ENCODE results near the gene FARS2. TPM values are rescaled to one million over a fixed set of nuclear protein-coding genes. Genes with fewer than 3 reads are reported as not detected.

Gene FARS2
- 10 to 100 TPM; 15.7 to 18.5 TPM for total RNA-seq

DNA sequence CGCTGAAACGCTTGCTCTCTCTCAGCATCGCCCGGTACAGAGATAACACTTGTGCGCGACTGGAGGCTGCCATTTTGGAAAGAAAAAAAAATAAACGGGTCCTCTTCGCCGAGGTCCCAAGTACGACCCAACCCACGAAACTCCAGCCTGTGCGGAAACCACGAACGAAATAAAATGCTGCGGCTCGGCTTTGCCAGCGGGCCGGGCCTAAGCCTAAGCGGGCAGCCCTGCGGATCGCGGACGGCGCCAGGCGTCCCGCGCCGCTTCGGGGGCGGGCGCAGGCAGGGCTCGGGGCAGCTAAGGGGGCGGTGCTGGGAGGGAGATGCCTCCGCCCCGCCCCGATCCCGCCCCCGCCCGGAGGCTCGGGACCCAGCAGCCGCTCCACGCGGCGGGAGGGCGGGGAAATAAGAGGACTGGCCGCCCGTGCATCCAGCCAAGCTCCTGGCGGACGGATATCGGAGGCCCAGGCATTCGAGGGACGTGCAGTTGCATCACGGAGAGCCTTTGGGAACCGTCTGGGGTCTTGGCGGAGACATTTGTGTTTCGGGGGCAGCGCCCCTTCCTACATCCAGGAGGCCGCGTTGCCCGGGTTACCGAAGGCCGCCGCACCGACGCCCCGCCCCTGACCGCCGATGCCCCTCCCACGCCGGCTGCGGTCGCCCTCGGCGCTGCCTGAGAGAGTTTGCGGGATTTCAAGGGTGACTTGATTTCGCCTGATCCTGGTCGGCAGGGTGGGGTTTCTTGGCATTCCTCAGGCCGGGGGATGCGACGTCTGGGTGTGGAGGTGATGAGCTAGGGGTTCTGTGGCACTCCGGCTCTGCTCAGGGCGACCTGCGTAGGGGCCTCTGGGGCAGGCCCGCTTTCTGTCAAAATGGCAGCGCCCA, at the start of gene FARS2, which contains the start of gene LYRM4:
Gene FARS2 (plus strand): TSS at position 853 of the 884 bp plus-strand sequence.
Gene LYRM4 (minus strand): TSS at position 290 of the 884 bp plus-strand sequence. CDS start 217 bp downstream, at position 73.
- CTCF ChIA-PET = interaction anchor here (0.9 to 1.7 kb wide), 7 partner anchors 14 to 119 kb away, joined by 3 to 8 read pairs (median 3); no protein-coding TSS in a partner anchor
- Mint-ChIP-seq H3K4me1 (ENCODE audit: low read depth) (peaks cover 37% of the 10 kb centered on the region), H3K27me3 (no peaks in the 10 kb centered on the region), H3K9me3 (no peaks in the 10 kb centered on the region), H3K4me3 (peak within 1 kb of the TSS; percentile 87), H3K36me3 (ENCODE audit: low read depth) (peaks cover 12% of the 10 kb centered on the region), H3K27ac (peak within 1 kb of the TSS; percentile 100)
- POLR2A ChIA-PET = interaction anchor here (0.6 to 2.7 kb wide), 8 partner anchors 9 to 133 kb away, joined by 3 to 41 read pairs (median 3); no protein-coding TSS in a partner anchor
- DNase-seq = peak; percentile 90
- TF ChIP-seq, protein P1, sequence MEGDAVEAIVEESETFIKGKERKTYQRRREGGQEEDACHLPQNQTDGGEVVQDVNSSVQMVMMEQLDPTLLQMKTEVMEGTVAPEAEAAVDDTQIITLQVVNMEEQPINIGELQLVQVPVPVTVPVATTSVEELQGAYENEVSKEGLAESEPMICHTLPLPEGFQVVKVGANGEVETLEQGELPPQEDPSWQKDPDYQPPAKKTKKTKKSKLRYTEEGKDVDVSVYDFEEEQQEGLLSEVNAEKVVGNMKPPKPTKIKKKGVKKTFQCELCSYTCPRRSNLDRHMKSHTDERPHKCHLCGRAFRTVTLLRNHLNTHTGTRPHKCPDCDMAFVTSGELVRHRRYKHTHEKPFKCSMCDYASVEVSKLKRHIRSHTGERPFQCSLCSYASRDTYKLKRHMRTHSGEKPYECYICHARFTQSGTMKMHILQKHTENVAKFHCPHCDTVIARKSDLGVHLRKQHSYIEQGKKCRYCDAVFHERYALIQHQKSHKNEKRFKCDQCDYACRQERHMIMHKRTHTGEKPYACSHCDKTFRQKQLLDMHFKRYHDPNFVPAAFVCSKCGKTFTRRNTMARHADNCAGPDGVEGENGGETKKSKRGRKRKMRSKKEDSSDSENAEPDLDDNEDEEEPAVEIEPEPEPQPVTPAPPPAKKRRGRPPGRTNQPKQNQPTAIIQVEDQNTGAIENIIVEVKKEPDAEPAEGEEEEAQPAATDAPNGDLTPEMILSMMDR (IDR thresholded peaks at IDR 0.05) = no peak
- ATAC-seq = peak; percentile 85
- intact Hi-C loops (cut with micrococcal nuclease) = no loop called here

DNA sequence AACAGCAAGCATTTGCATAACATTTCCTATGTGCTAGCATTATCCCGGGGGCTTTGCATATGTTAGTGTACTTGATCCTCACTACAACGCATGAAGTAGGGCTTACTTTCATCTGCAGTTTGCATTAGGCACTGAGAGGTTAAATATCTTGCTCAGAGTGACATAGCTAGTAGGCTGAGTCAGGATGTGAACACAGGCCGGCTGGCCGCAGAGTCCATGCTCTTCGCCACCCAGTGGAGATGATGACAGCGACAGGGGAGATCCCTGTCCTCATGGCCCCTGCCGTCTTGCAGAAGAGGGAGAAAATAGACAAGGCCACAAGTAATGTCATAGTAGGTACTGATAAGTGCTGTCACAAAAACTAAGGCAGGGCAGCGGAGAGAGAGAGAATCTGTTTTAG, 47.5 kb upstream of the FARS2 start:
- no peaks in the 10 kb centered on the region for H3K27me3 Mint-ChIP-seq
- no peak overlapping the region for H3K27ac Mint-ChIP-seq
- H3K4me1 Mint-ChIP-seq (ENCODE audit: low read depth) = peaks cover 8% of the 10 kb centered on the region
- no peaks in the 10 kb centered on the region for H3K9me3 Mint-ChIP-seq
- POLR2A ChIA-PET = interaction anchor here (0.6 kb wide), 1 partner anchor 970 kb away, joined by 3 read pairs; no protein-coding TSS in a partner anchor
- H3K4me3 Mint-ChIP-seq = no peak overlapping the region
- intact Hi-C loops (cut with micrococcal nuclease) = no loop called here
- ATAC-seq (no peak), DNase-seq (no peak)
- TF ChIP-seq, protein P1 (IDR thresholded peaks at IDR 0.05) = no peak
- H3K36me3 Mint-ChIP-seq (ENCODE audit: low read depth) = peaks cover 13% of the 10 kb centered on the region
- CTCF ChIA-PET = interaction anchor here (0.7 to 3.3 kb wide), 5 partner anchors 10 to 166 kb away, joined by 3 to 17 read pairs (median 7); no protein-coding TSS in a partner anchor

DNA sequence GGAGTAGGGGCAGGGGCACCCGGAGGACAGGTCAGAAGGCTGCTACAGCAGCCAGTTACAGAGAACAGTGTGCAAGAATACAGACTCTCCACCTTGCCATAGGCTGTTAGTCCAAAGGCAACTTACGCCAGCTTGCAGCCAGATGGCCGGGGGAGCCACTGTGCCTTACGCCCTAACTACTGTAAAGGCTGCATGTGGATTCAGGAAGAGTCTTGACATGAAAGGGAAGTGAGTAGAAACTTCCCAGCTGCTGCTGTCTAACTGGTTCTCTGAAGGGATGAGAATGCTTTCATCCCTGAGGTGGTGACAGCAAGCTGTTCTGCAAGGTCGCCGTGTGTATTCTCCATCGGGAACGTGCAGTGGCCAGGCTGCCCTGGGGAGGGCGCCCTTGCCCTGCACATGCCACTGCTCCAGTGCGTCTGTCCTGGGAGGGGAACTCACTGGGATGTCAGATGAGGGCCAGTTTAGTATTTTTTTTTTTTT, 46.7 kb upstream of the FARS2 start:
- Mint-ChIP-seq H3K9me3 (no peaks in the 10 kb centered on the region), H3K27me3 (no peaks in the 10 kb centered on the region), H3K36me3 (ENCODE audit: low read depth) (peaks cover 13% of the 10 kb centered on the region), H3K4me1 (ENCODE audit: low read depth) (peaks cover 8% of the 10 kb centered on the region), H3K4me3 (no peak overlapping the region), H3K27ac (no peak overlapping the region)
- intact Hi-C loops (cut with micrococcal nuclease) = no loop called here
- ChIA-PET CTCF (interaction anchor here (0.6 to 3.3 kb wide), 8 partner anchors 11 to 170 kb away, joined by 3 to 17 read pairs (median 6); no protein-coding TSS in a partner anchor), POLR2A (interaction anchor here (0.6 kb wide), 1 partner anchor 970 kb away, joined by 3 read pairs; no protein-coding TSS in a partner anchor)
- DNase-seq (peak; percentile 47), ATAC-seq (peak; percentile 69)
- TF ChIP-seq, protein P1 (IDR thresholded peaks at IDR 0.05) = peak; percentile 67

DNA sequence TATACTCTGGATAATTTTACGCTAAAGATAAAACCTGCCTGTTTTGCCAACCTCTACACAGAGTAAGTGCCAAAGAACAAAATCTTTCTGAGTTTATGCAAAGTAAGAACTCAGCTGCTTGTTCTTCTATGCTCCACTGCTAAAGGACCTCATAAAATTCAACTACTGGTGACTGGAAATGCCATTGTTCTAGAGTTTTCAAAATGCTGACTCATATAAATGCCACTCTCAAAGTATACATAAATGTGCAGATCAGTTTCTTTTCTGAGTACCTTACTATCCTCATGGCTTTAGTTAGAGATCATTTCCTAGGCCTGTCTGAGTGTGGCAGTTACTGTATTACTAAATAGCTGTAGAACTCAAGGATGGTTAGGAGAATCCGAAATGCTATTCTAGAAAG, 46.2 kb upstream of the FARS2 start:
- H3K36me3 Mint-ChIP-seq (ENCODE audit: low read depth) = peaks cover 13% of the 10 kb centered on the region
- no peaks in the 10 kb centered on the region for H3K9me3 Mint-ChIP-seq
- CTCF ChIA-PET = interaction anchor here (1.2 to 3.3 kb wide), 6 partner anchors 19 to 170 kb away, joined by 3 to 17 read pairs (median 5); no protein-coding TSS in a partner anchor
- no peak overlapping the region for H3K27ac Mint-ChIP-seq
- POLR2A ChIA-PET = no interaction called here
- TF ChIP-seq, protein P1 (IDR thresholded peaks at IDR 0.05) = no peak
- H3K4me3 Mint-ChIP-seq = no peak overlapping the region
- DNase-seq = no peak
- no peaks in the 10 kb centered on the region for H3K27me3 Mint-ChIP-seq
- intact Hi-C loops (cut with micrococcal nuclease) = no loop called here
- ATAC-seq = no peak
- peaks cover 8% of the 10 kb centered on the region for H3K4me1 Mint-ChIP-seq (ENCODE audit: low read depth)

Measured in activated CD8-positive, alpha-beta T cell treated with anti-CD3 and anti-CD28 coated beads for 36 hours (primary cell).